PC-3 (cell line): ENCODE measurements around the gene SLC25A26. TPM values are rescaled to one million over a fixed set of nuclear protein-coding genes. Genes with fewer than 3 reads are reported as not detected.

Experiments
- ATAC-seq: fragments of 200-7000 bp; cut with Tn5 transposase; 2 replicates; pipeline ENCODE4 v1.9.1; 2020; ENCODE audit warnings: mild to moderate bottlenecking, moderate library complexity
- BruUV-seq: library from RNA; stranded (reverse); fragments of 400-500 nt; replicated peaks from 2 replicates; lab custom pipeline; 2021; lab: Mats Ljungman, UMichigan
- CTCF ChIA-PET: fragments of 300-600 bp; sonication (Branson Sonifier 250); formaldehyde crosslinking; loops from one replicate; lab custom pipeline; 2022; ENCODE audit warnings: antibody characterized with exemption; lab: Charles Lee
- POLR2A ChIA-PET: fragments of 300-600 bp; sonication (Branson Sonifier 250); formaldehyde crosslinking; loops from one replicate; lab custom pipeline; 2022; ENCODE audit warnings: antibody characterized with exemption; ENCODE audit not compliant: unreplicated experiment; lab: Charles Lee
- DNase-seq: peaks from one replicate; pipeline ENCODE4 v3.0.0-alpha.2; 2015
- H2AFZ ChIP-seq: fragments of 300-600 bp; sonication (generic); 2 replicates; pipeline ENCODE4 v1.6.0; 2016; ENCODE audit warnings: antibody characterized with exemption, low read length
- H3F3A ChIP-seq: fragments of 300-600 bp; sonication (generic); one replicate; pipeline ENCODE4 v1.6.0; 2017; ENCODE audit warnings: antibody characterized with exemption, low read length, control low read depth, mild to moderate bottlenecking; ENCODE audit not compliant: unreplicated experiment
- H3K27ac ChIP-seq: fragments of 300-600 bp; sonication (generic); 2 replicates; pipeline ENCODE4 v1.5.1; 2016; ENCODE audit warnings: mild to moderate bottlenecking, low read length
- H3K27me3 ChIP-seq: fragments of 300-600 bp; sonication (generic); 2 replicates; pipeline ENCODE4 v1.6.1; 2016; ENCODE audit warnings: low read length, mixed read lengths
- H3K36me3 ChIP-seq: fragments of 300-600 bp; sonication (generic); 2 replicates; pipeline ENCODE4 v1.6.1; 2016; ENCODE audit warnings: low read depth, mixed run types, low read length, mixed read lengths
- H3K4me1 ChIP-seq: fragments of 300-600 bp; sonication (generic); 2 replicates; pipeline ENCODE4 v1.5.1; 2016; ENCODE audit warnings: low read length; ENCODE audit not compliant: insufficient read depth
- H3K4me2 ChIP-seq: fragments of 300-600 bp; sonication (generic); 2 replicates; pipeline ENCODE4 v1.6.0; 2016; ENCODE audit warnings: low read length
- H3K4me3 ChIP-seq: fragments of 300-600 bp; sonication (generic); 2 replicates; pipeline ENCODE4 v1.5.1; 2016; ENCODE audit warnings: mild to moderate bottlenecking, low read length, mixed read lengths
- H3K79me2 ChIP-seq: fragments of 300-600 bp; sonication (generic); 2 replicates; pipeline ENCODE4 v1.6.1; 2017; ENCODE audit warnings: low read length, mixed read lengths
- H3K9ac ChIP-seq: fragments of 300-600 bp; sonication (generic); 2 replicates; pipeline ENCODE4 v1.6.0; 2016; ENCODE audit warnings: mild to moderate bottlenecking, low read length
- H3K9me2 ChIP-seq: fragments of 300-600 bp; sonication (generic); replicated peaks from 2 replicates; pipeline ENCODE4 v1.6.1; 2016; ENCODE audit warnings: mixed run types, low read length, mixed read lengths
- H3K9me3 ChIP-seq: fragments of 300-600 bp; sonication (generic); 2 replicates; pipeline ENCODE4 v1.6.1; 2016; ENCODE audit warnings: low read length, mixed read lengths
- H4K20me1 ChIP-seq: fragments of 300-600 bp; sonication (generic); 2 replicates; pipeline ENCODE4 v1.6.1; 2016; ENCODE audit warnings: low read length, mixed read lengths
- EZH2 ChIP-seq: fragments of 300-600 bp; sonication (generic); IDR thresholded peaks from one replicate; pipeline ENCODE4 v1.6.1; 2017; ENCODE audit warnings: antibody characterized with exemption, mild to moderate bottlenecking, low read length; ENCODE audit not compliant: unreplicated experiment
- EZH2phosphoT487 ChIP-seq: fragments of 300-600 bp; sonication (generic); IDR thresholded peaks from 2 replicates; pipeline ENCODE4 v1.6.1; 2018; ENCODE audit warnings: mild to moderate bottlenecking, antibody characterized with exemption, low read length, borderline replicate concordance
- intact Hi-C: fragments of 100-400 bp; cut with micrococcal nuclease; formaldehyde crosslinking; loops from 2 replicates; pipeline ENCODE4 v1.9.0; 2023
- total RNA-seq: library from RNA; depleted of rRNA; stranded (reverse); fragments of >200 nt; gene quantifications from 2 replicates; pipeline ENCODE4 v1.2.3, GENCODE V29; 2014
- TF ChIP-seq, protein P1 (sequence below): fragments of 300-600 bp; sonication (generic); conservative IDR thresholded peaks from 2 replicates; pipeline ENCODE4 v1.5.1; 2017; ENCODE audit warnings: antibody characterized with exemption, low read depth, mild to moderate bottlenecking, low read length

Gene SLC25A26
- total RNA-seq, 1 experiment from 2014 or later = 7.9 TPM

DNA sequence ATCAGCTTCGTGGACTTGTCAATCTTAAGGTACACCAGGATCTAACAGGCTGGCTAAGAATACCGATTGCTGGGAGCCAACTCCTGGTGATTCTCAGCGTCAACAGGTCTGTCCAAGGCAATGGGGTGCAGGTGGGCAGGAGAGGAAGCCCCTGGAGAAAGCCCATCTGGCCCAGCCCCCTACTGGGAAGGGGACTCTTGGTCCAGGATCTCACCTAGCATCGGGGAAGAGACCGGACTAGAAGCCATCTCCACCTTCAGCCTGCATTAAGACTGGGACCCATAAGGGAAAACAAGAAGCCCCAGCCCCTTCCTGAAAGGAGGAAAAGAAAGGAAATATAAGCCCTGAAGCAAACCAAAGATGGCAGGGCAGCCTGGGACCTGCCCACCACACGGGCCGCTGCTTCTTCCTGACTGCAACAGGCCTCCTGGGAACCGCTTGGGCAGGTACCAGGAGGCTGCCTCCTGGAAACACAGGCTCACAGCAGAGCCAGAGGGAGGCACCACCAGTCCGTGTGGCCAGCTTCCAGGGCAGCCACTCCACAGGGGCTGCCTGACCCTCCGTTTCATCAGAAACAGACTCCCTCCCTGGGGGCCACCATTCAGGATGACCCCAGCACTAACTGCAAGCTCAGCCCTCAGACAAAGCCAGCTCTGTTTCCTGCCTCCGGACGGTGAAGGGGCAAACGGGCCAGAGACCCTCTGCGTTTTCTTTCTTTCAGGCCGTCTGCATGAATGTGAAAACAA, 179.8 kb downstream of the SLC25A26 start:
- no peaks in the 10 kb centered on the region for H3K4me1 ChIP-seq
- ChIA-PET CTCF (no interaction called here), POLR2A (no interaction called here)
- H3F3A ChIP-seq = no peaks in the 10 kb centered on the region
- DNase-seq (no peak), ATAC-seq (no peak)
- no peak overlapping the region for H3K4me3 ChIP-seq
- no peak for TF ChIP-seq EZH2
- no peak for TF ChIP-seq EZH2phosphoT487
- H3K27me3 ChIP-seq = no peaks in the 10 kb centered on the region
- no peaks in the 10 kb centered on the region for H3K9me2 ChIP-seq
- no peak overlapping the region for H3K27ac ChIP-seq
- H2AFZ ChIP-seq = no peak overlapping the region
- no peaks in the 10 kb centered on the region for H3K36me3 ChIP-seq
- no peaks in the 10 kb centered on the region for H4K20me1 ChIP-seq
- no peak overlapping the region for H3K9ac ChIP-seq
- no peaks in the 10 kb centered on the region for H3K9me3 ChIP-seq
- intact Hi-C loops = no loop called here
- H3K4me2 ChIP-seq = no peak overlapping the region
- no peaks in the 10 kb centered on the region for H3K79me2 ChIP-seq
- no TSS peak for BruUV-seq

DNA sequence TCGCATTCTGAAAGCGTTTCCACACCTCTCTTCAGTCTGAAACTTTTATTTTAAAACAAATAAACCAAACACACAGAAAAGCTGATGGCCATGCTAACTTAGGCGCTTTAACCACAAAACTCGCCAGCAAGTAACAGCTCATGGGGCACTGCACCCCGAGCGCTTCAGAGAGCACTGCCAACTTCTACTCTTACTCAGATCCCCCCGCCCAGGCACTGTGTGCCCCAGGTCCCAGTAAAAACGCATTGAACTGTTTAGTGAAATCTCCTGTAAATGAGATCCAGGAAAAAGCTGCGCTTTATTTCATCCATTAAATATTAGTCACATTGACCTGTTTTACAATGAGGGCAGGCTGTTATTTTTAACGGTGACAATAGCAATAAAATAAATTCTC, 180.4 kb downstream of the SLC25A26 start:
- Histone ChIP-seq H3K27me3 (no peaks in the 10 kb centered on the region), H3K4me3 (no peak overlapping the region), H3K27ac (no peak overlapping the region), H3K36me3 (no peaks in the 10 kb centered on the region), H3K9me2 (no peaks in the 10 kb centered on the region), H3K9ac (no peak overlapping the region), H3F3A (no peaks in the 10 kb centered on the region), H4K20me1 (no peaks in the 10 kb centered on the region), H3K9me3 (no peaks in the 10 kb centered on the region), H2AFZ (no peak overlapping the region), H3K79me2 (no peaks in the 10 kb centered on the region), H3K4me1 (no peaks in the 10 kb centered on the region), H3K4me2 (no peak overlapping the region)
- intact Hi-C loops = no loop called here
- ChIA-PET CTCF (no interaction called here), POLR2A (no interaction called here)
- TF ChIP-seq EZH2phosphoT487 = no peak
- TF ChIP-seq, protein P1, sequence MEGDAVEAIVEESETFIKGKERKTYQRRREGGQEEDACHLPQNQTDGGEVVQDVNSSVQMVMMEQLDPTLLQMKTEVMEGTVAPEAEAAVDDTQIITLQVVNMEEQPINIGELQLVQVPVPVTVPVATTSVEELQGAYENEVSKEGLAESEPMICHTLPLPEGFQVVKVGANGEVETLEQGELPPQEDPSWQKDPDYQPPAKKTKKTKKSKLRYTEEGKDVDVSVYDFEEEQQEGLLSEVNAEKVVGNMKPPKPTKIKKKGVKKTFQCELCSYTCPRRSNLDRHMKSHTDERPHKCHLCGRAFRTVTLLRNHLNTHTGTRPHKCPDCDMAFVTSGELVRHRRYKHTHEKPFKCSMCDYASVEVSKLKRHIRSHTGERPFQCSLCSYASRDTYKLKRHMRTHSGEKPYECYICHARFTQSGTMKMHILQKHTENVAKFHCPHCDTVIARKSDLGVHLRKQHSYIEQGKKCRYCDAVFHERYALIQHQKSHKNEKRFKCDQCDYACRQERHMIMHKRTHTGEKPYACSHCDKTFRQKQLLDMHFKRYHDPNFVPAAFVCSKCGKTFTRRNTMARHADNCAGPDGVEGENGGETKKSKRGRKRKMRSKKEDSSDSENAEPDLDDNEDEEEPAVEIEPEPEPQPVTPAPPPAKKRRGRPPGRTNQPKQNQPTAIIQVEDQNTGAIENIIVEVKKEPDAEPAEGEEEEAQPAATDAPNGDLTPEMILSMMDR = no peak
- TF ChIP-seq EZH2 = no peak
- ATAC-seq (no peak), DNase-seq (no peak)
- no TSS peak for BruUV-seq

DNA sequence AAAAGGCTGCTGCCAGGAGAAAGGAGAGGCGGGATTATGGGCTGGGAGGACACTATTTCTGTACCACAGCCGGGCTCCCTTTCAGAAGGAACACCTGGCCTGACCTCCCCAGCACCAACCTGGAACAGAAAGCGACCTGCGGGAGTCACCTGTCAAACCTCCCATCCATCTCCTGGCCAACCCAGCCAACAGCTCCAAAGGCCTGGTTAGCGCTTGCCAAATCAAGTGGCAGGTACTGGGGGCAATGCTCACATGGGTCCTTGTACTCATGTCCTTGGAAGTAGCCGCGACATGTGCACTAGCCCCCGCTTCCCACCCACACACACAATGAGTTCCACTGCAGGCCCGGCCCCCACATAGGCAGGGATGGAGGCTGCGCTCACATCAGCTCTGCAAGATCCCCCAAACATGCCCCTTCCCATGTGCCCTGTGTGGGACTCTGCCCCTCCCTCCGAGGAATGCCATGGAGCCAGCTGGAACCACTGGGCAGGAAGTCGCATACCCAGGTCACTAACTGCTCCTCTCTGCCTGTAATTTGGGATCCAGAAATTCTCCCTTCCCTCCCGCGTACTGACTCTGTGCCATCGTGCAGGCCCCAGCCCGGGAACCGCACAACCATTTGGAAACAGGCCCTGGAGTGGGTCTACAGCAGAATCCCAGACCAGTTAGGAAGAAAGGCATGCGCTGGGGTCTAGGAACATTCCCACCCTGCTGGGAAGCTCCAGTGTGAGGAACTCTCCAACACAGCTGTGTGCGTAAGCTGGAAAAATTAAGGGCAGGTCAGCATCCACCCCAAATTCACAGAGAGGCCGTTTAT, 181.1 kb downstream of the SLC25A26 start:
- Histone ChIP-seq H3K36me3 (no peaks in the 10 kb centered on the region), H3F3A (no peaks in the 10 kb centered on the region), H4K20me1 (no peaks in the 10 kb centered on the region), H3K9ac (no peak overlapping the region), H3K9me2 (no peaks in the 10 kb centered on the region), H3K4me2 (no peak overlapping the region), H3K4me1 (no peaks in the 10 kb centered on the region), H3K9me3 (no peaks in the 10 kb centered on the region), H3K4me3 (no peak overlapping the region), H3K27me3 (no peaks in the 10 kb centered on the region), H2AFZ (no peak overlapping the region), H3K79me2 (no peaks in the 10 kb centered on the region), H3K27ac (no peak overlapping the region)
- ATAC-seq = no peak
- intact Hi-C loops = no loop called here
- POLR2A ChIA-PET = no interaction called here
- DNase-seq = no peak
- TF ChIP-seq, protein P1 = no peak
- TF ChIP-seq EZH2 (no peak), EZH2phosphoT487 (no peak)
- no TSS peak for BruUV-seq
- CTCF ChIA-PET = no interaction called here
